ENCODE results near the gene TNRC6C.

- TF ChIP-seq, protein P1, sequence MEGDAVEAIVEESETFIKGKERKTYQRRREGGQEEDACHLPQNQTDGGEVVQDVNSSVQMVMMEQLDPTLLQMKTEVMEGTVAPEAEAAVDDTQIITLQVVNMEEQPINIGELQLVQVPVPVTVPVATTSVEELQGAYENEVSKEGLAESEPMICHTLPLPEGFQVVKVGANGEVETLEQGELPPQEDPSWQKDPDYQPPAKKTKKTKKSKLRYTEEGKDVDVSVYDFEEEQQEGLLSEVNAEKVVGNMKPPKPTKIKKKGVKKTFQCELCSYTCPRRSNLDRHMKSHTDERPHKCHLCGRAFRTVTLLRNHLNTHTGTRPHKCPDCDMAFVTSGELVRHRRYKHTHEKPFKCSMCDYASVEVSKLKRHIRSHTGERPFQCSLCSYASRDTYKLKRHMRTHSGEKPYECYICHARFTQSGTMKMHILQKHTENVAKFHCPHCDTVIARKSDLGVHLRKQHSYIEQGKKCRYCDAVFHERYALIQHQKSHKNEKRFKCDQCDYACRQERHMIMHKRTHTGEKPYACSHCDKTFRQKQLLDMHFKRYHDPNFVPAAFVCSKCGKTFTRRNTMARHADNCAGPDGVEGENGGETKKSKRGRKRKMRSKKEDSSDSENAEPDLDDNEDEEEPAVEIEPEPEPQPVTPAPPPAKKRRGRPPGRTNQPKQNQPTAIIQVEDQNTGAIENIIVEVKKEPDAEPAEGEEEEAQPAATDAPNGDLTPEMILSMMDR (IDR thresholded peaks at IDR 0.05) = no peak
- TF ChIP-seq POLR2A (IDR thresholded peaks at IDR 0.05) (no peak), POLR2AphosphoS5 (IDR thresholded peaks at IDR 0.05) (no peak), EP300 (IDR thresholded peaks at IDR 0.05) (no peak)
Observed at GRCh38 chr17:77916264-77916663, 42.2 kb upstream of the TNRC6C start.

Measured in sigmoid colon (tissue), 4 donors.